ENCODE results near the gene PDHB. TPM values are rescaled to one million over a fixed set of nuclear protein-coding genes. Genes with fewer than 3 reads are reported as not detected.

The PDHB gene
- total and polyA plus RNA-seq, 7 experiments from 2014 or later, result 30.1 to 128 (median 55.8) TPM

DNA sequence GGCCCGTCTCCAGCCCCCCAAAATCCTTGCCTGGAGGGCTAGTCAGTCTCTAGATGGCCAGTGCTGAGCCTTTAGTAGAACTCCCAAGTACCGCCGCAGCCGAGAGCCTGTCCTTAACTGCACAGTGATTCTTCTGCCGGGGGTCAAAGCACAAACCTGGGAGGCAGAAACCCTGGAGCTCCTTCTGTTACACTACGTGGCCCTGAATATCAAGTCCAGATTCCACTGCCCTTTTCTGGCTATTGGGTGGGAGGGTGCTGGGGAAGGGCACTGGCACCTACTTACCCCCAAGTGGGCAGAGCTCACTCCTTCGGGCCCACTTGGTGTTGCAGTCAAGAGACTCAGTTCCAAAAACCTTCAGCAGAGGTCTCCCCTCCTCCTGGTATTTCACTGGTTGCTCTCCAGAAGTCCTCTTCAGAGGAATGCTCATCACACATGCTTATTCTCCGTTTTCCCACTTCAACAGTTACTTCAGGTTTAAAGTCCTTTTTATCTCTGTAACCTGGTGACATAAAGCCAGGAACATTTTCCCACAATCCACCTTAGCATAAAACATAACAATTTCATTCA lies 10.8 kb downstream of the PDHB start:
- Mint-ChIP-seq H3K36me3 (peaks cover 5 to 16% (median 11%) of the 10 kb centered on the region in 5 donors), H3K4me1 (peaks cover 0 to 5% (median 0%) of the 10 kb centered on the region in 7 donors), H3K9me3 (no peaks in the 10 kb centered on the region), H3K27ac (peak overlapping the region; percentile 4 to 65 (median 14)), H3K4me3 (no peak overlapping the region), H3K27me3 (no peaks in the 10 kb centered on the region)
- Histone ChIP-seq H3K36me3 (ENCODE audit: control insufficient read depth in 2 of 3, insufficient read depth in 3 of 3, low read length in 3 of 3) (peaks cover 4 to 70% (median 16%) of the 10 kb centered on the region in 3 experiments), H3K4me1 (ENCODE audit: control insufficient read depth in 2 of 2, insufficient read depth in 2 of 2, low read length in 2 of 2) (no peaks in the 10 kb centered on the region), H3K9me3 (ENCODE audit: control insufficient read depth in 2 of 3, low read length in 3 of 3) (no peaks in the 10 kb centered on the region), H3K4me3 (ENCODE audit: low read length) (no peak overlapping the region), H3K27ac (ENCODE audit: low read depth, low read length) (no peak overlapping the region), H3K27me3 (ENCODE audit: control insufficient read depth in 2 of 2, insufficient read depth in 2 of 2, low read length in 2 of 2) (no peaks in the 10 kb centered on the region)
- ChIA-PET POLR2A (interaction anchor here (1.3 kb wide), 1 partner anchor 9 kb away, joined by 6 read pairs; no protein-coding TSS in a partner anchor), CTCF (no interaction called here)
- intact Hi-C loops (cut with micrococcal nuclease), result loop anchor here in 1 of 2 donors (1.0 kb wide), 1 partner anchor 109 kb away; no protein-coding TSS in a partner anchor
- DNase-seq (no peak), ATAC-seq (no peak)

DNA sequence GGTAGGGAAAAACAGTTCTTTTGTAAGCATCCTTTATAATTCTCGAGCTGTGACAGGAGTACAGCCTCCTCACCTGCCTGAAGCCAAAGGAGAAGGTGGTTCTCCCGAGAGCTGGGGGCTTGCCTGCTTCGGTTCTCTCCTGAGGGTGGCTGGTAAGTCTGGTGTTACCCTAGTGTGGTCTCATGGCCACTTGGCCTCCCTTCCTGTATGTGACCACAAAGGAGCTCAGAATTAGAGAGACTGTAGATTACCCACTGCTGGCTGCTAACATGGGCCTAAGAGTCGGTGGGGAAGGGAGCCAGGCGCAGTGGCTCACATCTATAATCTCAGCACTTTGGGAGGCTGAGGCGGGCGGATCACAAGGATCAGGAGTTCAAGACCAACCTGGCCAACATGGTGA lies 12.6 kb downstream of the PDHB start:
- Mint-ChIP-seq H3K27me3 (no peaks in the 10 kb centered on the region), H3K27ac (peak overlapping the region in 4 of 9 donors; percentile 17 to 25 (median 22)), H3K36me3 (peaks cover 4 to 15% (median 7%) of the 10 kb centered on the region in 5 donors), H3K9me3 (no peaks in the 10 kb centered on the region), H3K4me1 (peaks cover 0 to 5% (median 0%) of the 10 kb centered on the region in 7 donors), H3K4me3 (no peak overlapping the region)
- Histone ChIP-seq H3K27me3 (ENCODE audit: control insufficient read depth in 2 of 2, insufficient read depth in 2 of 2, low read length in 2 of 2) (no peaks in the 10 kb centered on the region), H3K4me1 (ENCODE audit: control insufficient read depth in 2 of 2, insufficient read depth in 2 of 2, low read length in 2 of 2) (no peaks in the 10 kb centered on the region), H3K9me3 (ENCODE audit: control insufficient read depth in 2 of 3, low read length in 3 of 3) (no peaks in the 10 kb centered on the region), H3K4me3 (ENCODE audit: low read length) (no peak overlapping the region), H3K27ac (ENCODE audit: low read depth, low read length) (no peak overlapping the region), H3K36me3 (ENCODE audit: control insufficient read depth in 2 of 3, insufficient read depth in 3 of 3, low read length in 3 of 3) (peaks cover 0 to 52% (median 10%) of the 10 kb centered on the region in 3 experiments)
- DNase-seq (no peak), ATAC-seq (no peak)
- intact Hi-C loops (cut with micrococcal nuclease), result no loop called here
- ChIA-PET POLR2A (no interaction called here), CTCF (no interaction called here)

DNA sequence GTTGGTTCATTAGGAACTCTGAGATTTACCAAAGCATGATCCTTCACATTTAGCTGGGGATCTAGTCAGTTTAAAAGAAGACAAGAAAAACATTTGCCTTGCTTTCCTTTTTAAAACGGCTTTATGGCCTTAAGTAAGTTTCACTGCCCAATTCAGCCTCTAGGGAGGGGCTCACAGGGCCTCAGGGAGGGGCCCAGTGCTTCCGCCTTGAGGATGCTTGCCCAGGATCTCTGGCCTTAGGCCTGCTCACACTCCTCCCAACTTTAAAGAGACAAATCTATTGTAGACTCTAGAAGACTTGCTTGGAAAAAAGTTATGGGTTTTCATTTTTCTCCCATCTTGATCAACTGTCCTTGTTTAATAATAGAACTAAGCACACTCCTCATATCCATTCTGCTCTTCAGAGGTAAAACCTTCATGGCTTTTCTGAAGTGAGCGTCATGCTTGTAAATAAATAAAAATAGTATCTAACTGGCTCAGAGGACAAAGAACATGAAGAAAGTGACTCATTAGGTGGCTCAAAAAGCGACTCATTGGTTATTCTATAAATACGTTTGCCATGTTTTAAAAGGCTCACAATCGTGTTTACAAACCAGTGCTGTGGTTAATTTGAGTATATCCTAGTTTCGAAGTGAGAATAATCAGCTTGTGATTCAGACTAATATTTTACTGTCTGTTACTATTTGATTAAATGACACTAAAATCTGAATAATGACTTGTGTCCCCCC lies 13.7 kb downstream of the PDHB start:
- Mint-ChIP-seq H3K36me3 (peaks cover under 1 to 9% (median 7%) of the 10 kb centered on the region in 5 donors), H3K9me3 (no peaks in the 10 kb centered on the region), H3K4me3 (no peak overlapping the region), H3K27me3 (no peaks in the 10 kb centered on the region), H3K27ac (peak overlapping the region in 6 of 9 donors; percentile 25 to 65 (median 58)), H3K4me1 (peaks cover 0 to 5% (median 0%) of the 10 kb centered on the region in 7 donors)
- intact Hi-C loops (cut with micrococcal nuclease), result loop anchor here (5.0 to 10.0 kb wide), 4 partner anchors 112 to 455 kb away; no protein-coding TSS in a partner anchor
- Histone ChIP-seq H3K36me3 (ENCODE audit: control insufficient read depth in 2 of 3, insufficient read depth in 3 of 3, low read length in 3 of 3) (peaks cover 0 to 43% (median 0%) of the 10 kb centered on the region in 3 experiments), H3K9me3 (ENCODE audit: control insufficient read depth in 2 of 3, low read length in 3 of 3) (no peaks in the 10 kb centered on the region), H3K4me1 (ENCODE audit: control insufficient read depth in 2 of 2, insufficient read depth in 2 of 2, low read length in 2 of 2) (no peaks in the 10 kb centered on the region), H3K27ac (ENCODE audit: low read depth, low read length) (no peak overlapping the region), H3K27me3 (ENCODE audit: control insufficient read depth in 2 of 2, insufficient read depth in 2 of 2, low read length in 2 of 2) (no peaks in the 10 kb centered on the region), H3K4me3 (ENCODE audit: low read length) (no peak overlapping the region)
- ATAC-seq, result no peak
- no peak for DNase-seq
- POLR2A ChIA-PET, result no interaction called here
- CTCF ChIA-PET, result interaction anchor here (0.6 to 1.1 kb wide), 2 partner anchors 80 to 114 kb away, joined by 3 read pairs; partner anchors contain the start of genes HTD2 and RPP14

DNA sequence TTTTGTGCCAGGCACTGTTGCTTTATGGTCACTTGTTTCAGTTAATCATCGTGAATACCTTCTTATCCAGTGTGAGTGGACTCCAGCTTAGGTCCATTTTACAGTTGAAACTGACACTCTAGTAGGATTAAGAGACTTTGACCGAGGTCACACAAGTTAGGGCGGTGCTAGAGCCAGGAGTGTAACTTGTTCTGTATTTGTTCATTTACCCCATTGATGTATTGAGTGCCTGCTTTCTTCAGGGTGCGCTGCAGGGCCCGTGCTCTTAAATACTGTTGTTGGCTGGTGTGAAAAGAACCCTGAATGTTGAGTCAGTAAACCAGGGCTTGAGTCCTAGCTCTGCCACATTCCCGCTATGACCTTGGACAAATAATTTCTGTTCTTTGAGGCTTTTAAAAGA lies 15.4 kb downstream of the PDHB start:
- peaks cover 4 to 8% (median 7%) of the 10 kb centered on the region in 7 donors for H3K4me1 Mint-ChIP-seq
- peak overlapping the region in 5 of 9 donors; percentile 46 to 85 (median 77) for H3K27ac Mint-ChIP-seq
- no peaks in the 10 kb centered on the region for H3K27me3 Mint-ChIP-seq
- no peak overlapping the region for H3K4me3 ChIP-seq (ENCODE audit: low read length)
- H3K4me3 Mint-ChIP-seq, result no peak overlapping the region
- intact Hi-C loops (cut with micrococcal nuclease), result loop anchor here (5.0 to 10.0 kb wide), 4 partner anchors 114 to 453 kb away; no protein-coding TSS in a partner anchor
- ChIA-PET CTCF (interaction anchor here (1.5 kb wide), 1 partner anchor 15 kb away, joined by 3 read pairs; the partner anchor contains the start of gene PDHB), POLR2A (no interaction called here)
- H3K36me3 Mint-ChIP-seq, result peaks cover 0 to 7% (median 4%) of the 10 kb centered on the region in 5 donors
- H3K27ac ChIP-seq (ENCODE audit: low read depth, low read length), result no peak overlapping the region
- H3K9me3 ChIP-seq (ENCODE audit: control insufficient read depth in 2 of 3, low read length in 3 of 3), result no peaks in the 10 kb centered on the region
- DNase-seq (no peak), ATAC-seq (no peak)
- H3K36me3 ChIP-seq (ENCODE audit: control insufficient read depth in 2 of 3, insufficient read depth in 3 of 3, low read length in 3 of 3), result peaks cover 0 to 27% (median 0%) of the 10 kb centered on the region in 3 experiments
- no peaks in the 10 kb centered on the region for H3K4me1 ChIP-seq (ENCODE audit: control insufficient read depth in 2 of 2, insufficient read depth in 2 of 2, low read length in 2 of 2)
- H3K9me3 Mint-ChIP-seq, result no peaks in the 10 kb centered on the region
- H3K27me3 ChIP-seq (ENCODE audit: control insufficient read depth in 2 of 2, insufficient read depth in 2 of 2, low read length in 2 of 2), result no peaks in the 10 kb centered on the region

DNA sequence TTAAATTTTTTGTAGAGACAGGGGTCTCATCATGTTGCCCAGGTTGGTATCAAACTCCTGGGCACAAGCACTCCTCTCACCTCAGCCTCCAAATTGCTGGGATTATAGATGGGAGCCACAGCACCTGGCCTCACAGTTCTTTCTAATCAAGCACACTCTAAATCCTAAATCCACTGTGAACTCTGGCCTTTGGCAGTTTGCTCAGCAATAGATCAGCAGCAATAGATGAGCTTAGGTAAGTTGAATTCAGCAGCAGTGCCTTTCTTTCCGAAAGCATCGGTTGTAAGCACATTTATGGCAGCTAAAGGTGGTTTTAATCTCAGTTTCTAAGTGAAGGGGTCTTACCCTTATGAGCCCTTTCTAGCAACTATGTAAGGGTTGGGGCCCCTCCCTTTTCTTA lies 16.6 kb downstream of the PDHB start:
- POLR2A ChIA-PET, result interaction anchor here (1.0 kb wide), 1 partner anchor 11 kb away, joined by 3 read pairs; no protein-coding TSS in a partner anchor
- H3K27me3 Mint-ChIP-seq, result no peaks in the 10 kb centered on the region
- H3K36me3 ChIP-seq (ENCODE audit: control insufficient read depth in 2 of 3, insufficient read depth in 3 of 3, low read length in 3 of 3), result peaks cover 0 to 16% (median 0%) of the 10 kb centered on the region in 3 experiments

DNA sequence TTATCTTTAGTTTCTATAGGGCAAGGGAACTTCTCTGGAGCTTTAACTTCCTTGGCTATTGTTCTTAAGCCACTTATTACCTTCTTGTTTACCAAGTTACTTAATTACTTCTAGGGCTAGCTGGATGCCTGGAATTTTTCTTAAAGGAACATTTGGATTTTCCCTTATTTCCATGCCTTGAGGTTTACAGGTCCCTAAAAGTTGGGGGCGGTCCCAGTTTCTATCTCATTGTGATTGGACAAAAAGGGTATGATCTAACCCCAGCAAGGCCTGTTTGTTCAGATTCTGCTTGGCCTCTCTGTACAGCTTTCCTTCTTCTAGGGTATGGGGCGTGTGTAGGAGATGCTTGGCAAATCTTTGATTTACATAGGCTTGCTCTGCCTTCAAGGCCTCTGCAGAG lies 17.4 kb downstream of the PDHB start:
- no peak for DNase-seq
- Histone ChIP-seq H3K4me1 (ENCODE audit: control insufficient read depth in 2 of 2, insufficient read depth in 2 of 2, low read length in 2 of 2) (no peaks in the 10 kb centered on the region), H3K36me3 (ENCODE audit: control insufficient read depth in 2 of 3, insufficient read depth in 3 of 3, low read length in 3 of 3) (peaks cover 0 to 14% (median 0%) of the 10 kb centered on the region in 3 experiments), H3K27me3 (ENCODE audit: control insufficient read depth in 2 of 2, insufficient read depth in 2 of 2, low read length in 2 of 2) (no peaks in the 10 kb centered on the region), H3K27ac (ENCODE audit: low read depth, low read length) (no peak overlapping the region), H3K9me3 (ENCODE audit: control insufficient read depth in 2 of 3, low read length in 3 of 3) (no peaks in the 10 kb centered on the region), H3K4me3 (ENCODE audit: low read length) (no peak overlapping the region)
- Mint-ChIP-seq H3K27me3 (no peaks in the 10 kb centered on the region), H3K36me3 (peaks cover 0 to 5% (median 3%) of the 10 kb centered on the region in 5 donors), H3K27ac (peak overlapping the region in 2 of 9 donors; percentile 55 to 56), H3K4me1 (peaks cover 2 to 9% (median 8%) of the 10 kb centered on the region in 7 donors), H3K9me3 (no peaks in the 10 kb centered on the region), H3K4me3 (no peak overlapping the region)
- no peak for ATAC-seq
- POLR2A ChIA-PET, result interaction anchor here (0.6 to 1.0 kb wide), 2 partner anchors 12 to 110 kb away, joined by 3 read pairs; partner anchors contain the start of genes HTD2 and RPP14
- intact Hi-C loops (cut with micrococcal nuclease), result loop anchor here (5.0 to 10.0 kb wide), 4 partner anchors 116 to 451 kb away; no protein-coding TSS in a partner anchor
- CTCF ChIA-PET, result interaction anchor here (0.6 to 2.3 kb wide), 4 partner anchors 13 to 1921 kb away, joined by 3 to 10 read pairs (median 5); no protein-coding TSS in a partner anchor

More for the DNA sequence above, 16.6 kb downstream of the PDHB start:
- Mint-ChIP-seq H3K4me3 (no peak overlapping the region), H3K9me3 (no peaks in the 10 kb centered on the region), H3K27ac (peak overlapping the region in 1 of 9 donors; percentile 43), H3K36me3 (peaks cover 0 to 8% (median 4%) of the 10 kb centered on the region in 5 donors), H3K4me1 (peaks cover 4 to 8% (median 7%) of the 10 kb centered on the region in 7 donors)
- Histone ChIP-seq H3K27ac (ENCODE audit: low read depth, low read length) (no peak overlapping the region), H3K9me3 (ENCODE audit: control insufficient read depth in 2 of 3, low read length in 3 of 3) (no peaks in the 10 kb centered on the region), H3K27me3 (ENCODE audit: control insufficient read depth in 2 of 2, insufficient read depth in 2 of 2, low read length in 2 of 2) (no peaks in the 10 kb centered on the region), H3K4me3 (ENCODE audit: low read length) (no peak overlapping the region), H3K4me1 (ENCODE audit: control insufficient read depth in 2 of 2, insufficient read depth in 2 of 2, low read length in 2 of 2) (no peaks in the 10 kb centered on the region)
- intact Hi-C loops (cut with micrococcal nuclease), result loop anchor here (5.0 to 10.0 kb wide), 4 partner anchors 115 to 452 kb away; no protein-coding TSS in a partner anchor
- ATAC-seq (no peak), DNase-seq (no peak)
- CTCF ChIA-PET, result no interaction called here

Data from naive thymus-derived CD4-positive, alpha-beta T cell (primary cell).